ENCODE measurements around the gene AFDN. TPM values are rescaled to one million over a fixed set of nuclear protein-coding genes. Genes with fewer than 3 reads are reported as not detected.
A peak's percentile ranks its signal among the peaks of the same experiment; 100 is the strongest.

Gene AFDN
- total RNA-seq, 4 donors from 2014 or later = 133 to 391 (median 148) TPM

DNA sequence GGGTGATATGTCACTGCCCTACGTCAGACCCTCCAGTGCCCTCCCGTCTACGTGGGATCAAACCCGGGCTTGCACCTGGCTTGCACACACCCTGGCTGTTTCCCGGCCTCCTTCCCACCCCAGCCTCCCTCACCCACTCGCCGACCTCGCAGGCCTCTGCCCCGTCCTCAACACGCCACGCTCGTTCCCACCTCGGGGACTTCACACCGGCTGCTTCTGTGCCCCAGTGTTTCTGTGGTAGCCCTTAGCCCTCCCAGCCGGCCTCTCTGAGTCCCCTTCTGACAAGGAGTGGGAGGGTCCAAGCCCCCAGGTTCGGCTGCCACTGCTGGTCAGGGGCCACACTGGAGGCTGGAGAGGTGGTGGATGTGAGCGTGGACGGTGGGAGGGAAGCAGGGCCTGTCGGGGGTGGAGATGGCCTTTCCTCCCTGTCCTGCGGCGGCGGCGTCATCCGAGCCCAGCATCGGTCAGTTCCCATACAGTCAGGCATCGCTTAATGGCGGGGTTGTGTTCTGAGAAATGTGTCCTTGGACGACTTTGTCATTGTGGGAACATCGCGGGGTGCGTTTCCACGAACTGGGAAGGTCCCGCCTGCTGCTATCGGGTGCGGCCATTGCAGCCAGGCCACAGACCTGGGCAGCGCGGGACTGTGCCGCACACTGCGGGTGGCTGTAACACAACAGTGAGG is 159.3 kb downstream of the AFDN start:
- DNase-seq (ENCODE audit: low spot score in 2 of 2) = peak in 1 of 2 donors; percentile 48
- 96% methylated on average over 29 of the region's 39 CpGs for WGBS
- TF ChIP-seq POLR2A (IDR thresholded peaks at IDR 0.05) (no peak), EP300 (IDR thresholded peaks at IDR 0.05) (no peak), POLR2AphosphoS5 (IDR thresholded peaks at IDR 0.05) (no peak)
- TF ChIP-seq, protein P1, sequence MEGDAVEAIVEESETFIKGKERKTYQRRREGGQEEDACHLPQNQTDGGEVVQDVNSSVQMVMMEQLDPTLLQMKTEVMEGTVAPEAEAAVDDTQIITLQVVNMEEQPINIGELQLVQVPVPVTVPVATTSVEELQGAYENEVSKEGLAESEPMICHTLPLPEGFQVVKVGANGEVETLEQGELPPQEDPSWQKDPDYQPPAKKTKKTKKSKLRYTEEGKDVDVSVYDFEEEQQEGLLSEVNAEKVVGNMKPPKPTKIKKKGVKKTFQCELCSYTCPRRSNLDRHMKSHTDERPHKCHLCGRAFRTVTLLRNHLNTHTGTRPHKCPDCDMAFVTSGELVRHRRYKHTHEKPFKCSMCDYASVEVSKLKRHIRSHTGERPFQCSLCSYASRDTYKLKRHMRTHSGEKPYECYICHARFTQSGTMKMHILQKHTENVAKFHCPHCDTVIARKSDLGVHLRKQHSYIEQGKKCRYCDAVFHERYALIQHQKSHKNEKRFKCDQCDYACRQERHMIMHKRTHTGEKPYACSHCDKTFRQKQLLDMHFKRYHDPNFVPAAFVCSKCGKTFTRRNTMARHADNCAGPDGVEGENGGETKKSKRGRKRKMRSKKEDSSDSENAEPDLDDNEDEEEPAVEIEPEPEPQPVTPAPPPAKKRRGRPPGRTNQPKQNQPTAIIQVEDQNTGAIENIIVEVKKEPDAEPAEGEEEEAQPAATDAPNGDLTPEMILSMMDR (IDR thresholded peaks at IDR 0.05) = no peak

DNA sequence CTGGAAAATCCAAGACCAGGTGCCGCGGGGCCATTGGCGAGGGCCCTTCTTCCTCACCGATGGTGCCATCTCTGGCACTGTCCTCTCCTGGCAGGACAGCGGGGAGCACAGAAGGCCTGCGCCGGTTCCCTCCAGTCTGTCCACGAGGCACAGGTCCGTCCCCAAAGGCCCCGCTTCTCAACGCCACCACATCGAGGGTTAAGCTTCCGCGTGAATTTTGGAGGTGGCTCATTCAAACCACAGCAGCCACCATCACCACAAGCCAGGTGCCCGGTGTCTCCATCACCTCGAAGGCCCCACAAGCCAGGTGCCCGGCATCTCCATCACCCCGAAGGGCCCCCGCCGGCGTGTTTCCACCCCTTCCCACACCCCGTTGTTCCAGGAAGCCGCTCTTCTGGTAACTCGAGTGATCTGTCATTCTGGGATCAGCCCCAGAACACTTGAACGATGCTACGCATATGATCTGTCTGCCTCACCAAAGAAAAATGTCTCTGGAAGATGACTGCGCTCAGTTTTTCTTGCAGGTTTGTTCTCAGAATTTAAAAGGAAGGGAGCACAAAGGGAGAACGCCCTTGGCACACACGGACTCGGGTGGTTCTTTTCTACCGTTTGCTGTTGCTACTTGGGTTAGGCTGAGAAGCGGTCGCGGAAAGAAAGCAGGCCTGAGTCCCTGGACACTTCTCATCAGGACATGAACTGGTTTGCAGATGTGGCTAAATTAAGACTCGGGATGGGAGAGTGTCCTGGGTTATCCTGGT is 160.9 kb downstream of the AFDN start:
- Histone ChIP-seq H3K4me3 (no peak overlapping the region), H3K27me3 (no peaks in the 10 kb centered on the region), H3K36me3 (no peaks in the 10 kb centered on the region), H3K4me1 (no peaks in the 10 kb centered on the region), H3K27ac (peak overlapping the region; percentile 2), H3K9me3 (no peaks in the 10 kb centered on the region)
- DNase-seq (ENCODE audit: low spot score in 2 of 2) = peak in 1 of 2 donors; percentile 44
- TF ChIP-seq POLR2AphosphoS5 (IDR thresholded peaks at IDR 0.05) (no peak), POLR2A (IDR thresholded peaks at IDR 0.05) (no peak), EP300 (IDR thresholded peaks at IDR 0.05) (no peak)
- TF ChIP-seq, protein P1 (IDR thresholded peaks at IDR 0.05) = no peak
- 83% methylated on average over 35 of the region's 35 CpGs for WGBS

More for the DNA sequence above, 159.3 kb downstream of the AFDN start:
- H3K4me3 ChIP-seq = no peak overlapping the region
- H3K27ac ChIP-seq = no peak overlapping the region
- no peaks in the 10 kb centered on the region for H3K4me1 ChIP-seq
- H3K36me3 ChIP-seq = no peaks in the 10 kb centered on the region
- no peaks in the 10 kb centered on the region for H3K27me3 ChIP-seq
- no peaks in the 10 kb centered on the region for H3K9me3 ChIP-seq

DNA sequence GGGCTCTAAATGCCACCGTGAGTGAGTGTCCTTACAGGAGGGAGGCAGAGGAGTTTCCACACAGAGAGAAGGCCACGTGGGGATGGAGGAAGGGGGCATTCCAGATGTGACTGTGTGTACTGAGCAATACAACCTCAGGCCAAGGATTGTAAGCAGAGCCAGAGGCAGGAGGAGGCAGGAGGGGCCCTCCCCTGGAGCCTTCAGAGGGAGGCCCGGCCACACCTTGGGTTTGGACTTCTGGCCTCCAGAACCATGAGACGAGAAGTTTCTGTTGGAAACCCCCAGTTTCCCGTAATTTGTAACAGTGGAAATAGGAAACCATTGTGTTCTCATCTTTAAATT is 161.4 kb downstream of the AFDN start:
- Histone ChIP-seq H3K4me3 (no peak overlapping the region), H3K27me3 (no peaks in the 10 kb centered on the region), H3K27ac (peak overlapping the region; percentile 2), H3K9me3 (no peaks in the 10 kb centered on the region), H3K4me1 (no peaks in the 10 kb centered on the region), H3K36me3 (no peaks in the 10 kb centered on the region)
- no peak for DNase-seq (ENCODE audit: low spot score in 2 of 2)
- 91% methylated on average over 5 of the region's 5 CpGs for WGBS
- TF ChIP-seq POLR2AphosphoS5 (IDR thresholded peaks at IDR 0.05) (no peak), POLR2A (IDR thresholded peaks at IDR 0.05) (no peak), EP300 (IDR thresholded peaks at IDR 0.05) (no peak)
- TF ChIP-seq, protein P1 (IDR thresholded peaks at IDR 0.05) = no peak

DNA sequence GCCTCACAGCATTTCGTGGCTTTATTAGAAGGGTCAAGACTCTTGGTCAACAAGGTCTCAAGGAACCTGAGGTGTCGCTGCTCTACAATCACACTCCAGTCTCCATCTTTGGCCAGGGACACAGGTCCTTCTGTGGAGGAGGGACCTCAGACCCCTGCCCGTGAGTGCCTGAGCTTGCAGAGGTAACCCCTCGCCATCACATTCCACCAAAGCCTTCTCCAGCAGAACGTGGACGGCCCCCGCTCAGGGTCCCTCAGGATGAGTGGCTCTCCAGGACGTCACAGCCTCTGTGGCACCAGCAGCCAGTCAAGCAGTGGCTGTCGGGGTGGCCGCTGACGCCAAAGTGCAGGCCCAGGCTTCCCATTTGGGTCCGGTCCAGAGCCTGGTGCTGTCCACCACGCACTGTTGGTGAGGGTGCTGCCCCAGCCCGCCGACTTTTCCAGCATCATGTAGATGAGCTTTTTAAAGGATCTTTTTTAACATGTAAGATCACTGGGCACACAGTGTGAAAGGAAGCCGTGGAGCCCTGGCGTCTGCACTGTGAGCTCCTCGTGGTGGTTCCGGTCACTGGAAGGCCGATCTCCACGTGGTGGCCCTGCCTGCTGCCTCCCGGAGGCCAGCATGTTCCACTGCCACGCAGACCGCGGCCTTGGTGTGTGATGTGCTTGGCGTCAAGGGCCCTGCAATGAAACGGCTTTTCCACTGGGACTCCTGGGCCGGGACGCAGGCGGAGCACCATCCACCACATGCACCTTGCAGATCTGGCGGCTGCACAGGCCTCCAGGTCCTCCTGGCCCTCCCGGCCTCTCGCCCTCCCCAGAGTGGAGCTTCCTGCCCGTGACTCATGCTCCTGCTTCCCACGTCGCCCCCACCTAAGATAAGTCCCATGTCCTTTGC is 162.5 kb downstream of the AFDN start:
- Histone ChIP-seq H3K27ac (no peak overlapping the region), H3K9me3 (no peaks in the 10 kb centered on the region), H3K27me3 (no peaks in the 10 kb centered on the region), H3K36me3 (no peaks in the 10 kb centered on the region), H3K4me3 (no peak overlapping the region), H3K4me1 (no peaks in the 10 kb centered on the region)
- WGBS = 90% methylated on average over 27 of the region's 36 CpGs
- peak in 1 of 2 donors; percentile 52 for DNase-seq (ENCODE audit: low spot score in 2 of 2)
- no peak for TF ChIP-seq POLR2A (IDR thresholded peaks at IDR 0.05)
- TF ChIP-seq POLR2AphosphoS5 (IDR thresholded peaks at IDR 0.05) = no peak
- TF ChIP-seq, protein P1 (IDR thresholded peaks at IDR 0.05) = no peak
- TF ChIP-seq EP300 (IDR thresholded peaks at IDR 0.05) = no peak

All from suprapubic skin (tissue), 4 donors.